K562 (cell line): ENCODE results near the gene FAM193A. TPM values are rescaled to one million over a fixed set of nuclear protein-coding genes. Genes with fewer than 3 reads are reported as not detected.
A peak's percentile ranks its signal among the peaks of the same experiment; 100 is the strongest.
"Not testable (repeated sequence)": the region's sequence is repeated elsewhere in the genome, so short reads cannot be mapped to it uniquely, and the experiment has no call there.

Experiments
- ATAC-seq: fragments of 200-7000 bp; cut with Tn5 transposase; 3 replicates; pipeline ENCODE4 v1.9.1; 2020; ENCODE audit warnings: moderate library complexity
- BruUV-seq: library from RNA; stranded (reverse); fragments of 400-500 nt; replicated peaks from 2 replicates; lab custom pipeline; 2021; lab: Mats Ljungman, UMichigan
- CTCF ChIA-PET: fragments of 300-600 bp; formaldehyde crosslinking; extraction: SDS; loops from one replicate; lab custom pipeline; 2021; ENCODE audit warnings: low intra/inter-chr PET ratio; lab: Yijun Ruan, JAX
- POLR2A ChIA-PET: fragments of 300-600, 350-650 bp; sonication (Branson Sonifier 250); formaldehyde crosslinking; extraction: SDS; loops from one replicate; lab custom pipeline; 2021; ENCODE audit warnings: antibody characterized with exemption, inconsistent platforms; lab: Yijun Ruan, JAX
- DNase-seq, 4 experiments: peaks; one replicate each; pipeline versions ENCODE4 v3.0.0 to v3.0.0-alpha.2; 2011 to 2018; ENCODE audit warnings: low spot score in 3 of 4, mixed read lengths in 3 of 4; ENCODE audit errors: extremely low read depth in 1 of 4
- FAIRE-seq: peaks from 2 replicates; lab custom pipeline; 2011; peaks lifted over from hg19 to GRCh38; lab: Jason Lieb, UNC
- H2AFZ ChIP-seq: 2 replicates; pipeline ENCODE4 v1.6.0; 2011; ENCODE audit warnings: low read depth, low read length, control low read depth, inconsistent platforms
- H3K27ac ChIP-seq: fragments of 200-600 bp; 3 replicates; pipeline ENCODE4 v1.8.0; 2011; ENCODE audit warnings: low read depth, mild to moderate bottlenecking, control low read depth, inconsistent platforms, low read length, moderate library complexity, mixed read lengths; ENCODE audit errors: extremely low read depth
- H3K27me3 ChIP-seq, 2 experiments: fragments of 300-600 bp in 1 of 2; 2 replicates in 1 of 2; 3 replicates in 1 of 2; pipeline versions ENCODE4 v1.6.0 to v1.8.0; 2011; ENCODE audit warnings: inconsistent platforms in 2 of 2, low read length in 2 of 2, mild to moderate bottlenecking in 1 of 2, mixed read lengths in 1 of 2, moderate library complexity in 1 of 2; ENCODE audit not compliant: control insufficient read depth in 2 of 2, insufficient read depth in 2 of 2
- H3K36me3 ChIP-seq: fragments of 300-600 bp; 3 replicates; pipeline ENCODE4 v1.8.0; 2011; ENCODE audit warnings: mild to moderate bottlenecking, low read length, inconsistent platforms; ENCODE audit not compliant: control insufficient read depth, insufficient read depth
- H3K4me1 ChIP-seq, 2 experiments: fragments of 200-600 bp in 1 of 2; replicated peaks in 1 of 2; 2 replicates in 1 of 2; 3 replicates in 1 of 2; pipeline versions ENCODE4 v1.5.1 to v1.8.0; 2011; ENCODE audit warnings: inconsistent platforms in 2 of 2, low read length in 2 of 2, mild to moderate bottlenecking in 1 of 2, mixed read lengths in 1 of 2, moderate library complexity in 1 of 2; ENCODE audit not compliant: control insufficient read depth in 2 of 2, insufficient read depth in 2 of 2
- H3K4me2 ChIP-seq: 2 replicates; pipeline ENCODE4 v1.6.1; 2011; ENCODE audit warnings: low read length, control low read depth, inconsistent platforms, mixed read lengths; ENCODE audit not compliant: insufficient read depth
- H3K4me3 ChIP-seq: fragments of 200-600 bp; sonication (generic), shearing (Covaris generic); 2 replicates; pipeline ENCODE4 v1.5.1; 2016; ENCODE audit warnings: control low read depth, inconsistent platforms
- H3K79me2 ChIP-seq: fragments of 200-600 bp; 3 replicates; pipeline ENCODE4 v1.8.0; 2011; ENCODE audit warnings: low read length, inconsistent platforms; ENCODE audit not compliant: control insufficient read depth, insufficient read depth
- H3K9ac ChIP-seq, 2 experiments: 2 replicates each; pipeline versions ENCODE4 v1.6.0 to v1.6.1; 2011; ENCODE audit warnings: low read depth in 2 of 2, low read length in 2 of 2, control low read depth in 1 of 2, inconsistent platforms in 1 of 2, mild to moderate bottlenecking in 1 of 2, mixed read lengths in 1 of 2; ENCODE audit not compliant: insufficient read depth in 1 of 2
- H3K9me1 ChIP-seq: one replicate; pipeline ENCODE4 v1.6.0; 2011; ENCODE audit warnings: inconsistent platforms, mild to moderate bottlenecking, low read length, moderate library complexity; ENCODE audit not compliant: control insufficient read depth, insufficient read depth
- H3K9me3 ChIP-seq: replicated peaks from 2 replicates; pipeline ENCODE4 v1.5.1; 2011; ENCODE audit warnings: low read depth, low read length, inconsistent platforms; ENCODE audit not compliant: control insufficient read depth, insufficient read depth
- H4K20me1 ChIP-seq: replicated peaks from 2 replicates; pipeline ENCODE4 v1.6.1; 2011; ENCODE audit warnings: low read length, inconsistent platforms, mixed read lengths; ENCODE audit not compliant: control insufficient read depth, insufficient read depth
- BCOR ChIP-seq: fragments of 450-650 bp; IDR thresholded peaks from 2 replicates; pipeline ENCODE4 v1.6.1; 2016
- FIP1L1 ChIP-seq: fragments of 200-400 bp; formaldehyde crosslinking; IDR thresholded peaks from 2 replicates; pipeline ENCODE4 v1.6.1; 2018; ENCODE audit warnings: mild to moderate bottlenecking, low read depth, low read length; ENCODE audit not compliant: poor library complexity, severe bottlenecking
- KDM1A ChIP-seq, 2 experiments: fragments of 450-650 bp; IDR thresholded peaks; 2 replicates each; pipeline ENCODE4 v1.6.1; 2016; ENCODE audit warnings: mild to moderate bottlenecking in 2 of 2
- RBM25 ChIP-seq: fragments of 200-400 bp; formaldehyde crosslinking; IDR thresholded peaks from 2 replicates; pipeline ENCODE4 v1.6.1; 2018; ENCODE audit warnings: low read length, low read depth, moderate library complexity; ENCODE audit not compliant: severe bottlenecking
- ZNF121 ChIP-seq: sonication (generic); formaldehyde crosslinking; conservative IDR thresholded peaks from 2 replicates; pipeline ENCODE4 v1.8.0; 2022; ENCODE audit warnings: missing genetic modification reagents
- WGBS: fragments of 100-300 bp; shearing (Covaris generic); methylation state at CpG from one replicate; pipeline ENCODE4 v1.1.6; 2016; ENCODE audit warnings: low coverage, mixed read lengths; ENCODE audit not compliant: insufficient coverage; ENCODE audit errors: missing lambda C conversion rate; 5-methylcytosine and 5-hydroxymethylcytosine counted together
- in situ Hi-C: fragments of 300-500 bp; cut with MboI; formaldehyde crosslinking; loops from 4 replicates; pipeline ENCODE4 v1.15.0; 2018; ENCODE audit warnings: inconsistent platforms, mixed read lengths
- intact Hi-C: fragments of 100-400 bp; cut with micrococcal nuclease; formaldehyde crosslinking; loops from 2 replicates; pipeline ENCODE4 v1.14.2; 2022
- polyA plus RNA-seq, 8 experiments: library from polyadenylated mRNA; depleted of rRNA in 4 of 8; stranded (reverse) in 5 of 8; unstranded in 3 of 8; fragments of >200 nt; fragmentation: Nextera tagmentation in 2 of 8; fragmentation: Illumina TruSeq in 1 of 8; extraction: Ambion mirVana in 2 of 8; extraction: Trizol in 1 of 8; gene quantifications; 2 replicates each; pipeline versions ENCODE4 v1.2.1 to v1.2.3, GENCODE V29; 2011 to 2014; ENCODE audit warnings: inconsistent platforms in 1 of 8, missing spikeins in 1 of 8
- total RNA-seq, 7 experiments: library from RNA; depleted of rRNA in 6 of 7; stranded (reverse); fragments of >200 nt in 6 of 7; fragmentation: Illumina TruSeq in 2 of 7; extraction: Trizol in 2 of 7; gene quantifications; 2 replicates each; pipeline versions ENCODE4 v1.2.1 to v1.2.3, GENCODE V29; 2011 to 2021; ENCODE audit warnings: low replicate concordance in 1 of 7

Gene FAM193A
- total and polyA plus RNA-seq, 9 of the 15 experiments (the other 6 are each of a cell fraction or from before 2014, with no cell fraction given): 0.46 to 24.6 (median 9.6) TPM

GRCh38 chr4:2546961-2547691, 10.7 kb downstream of the FAM193A start:
- H3K9ac ChIP-seq, in situ Hi-C loops, DNase-seq, H3K36me3 ChIP-seq, FAIRE-seq, H3K4me3 ChIP-seq, BruUV-seq, ATAC-seq, H3K4me2 ChIP-seq, H3K9me3 ChIP-seq, H4K20me1 ChIP-seq, H3K9me1 ChIP-seq, CTCF ChIA-PET, H3K27ac ChIP-seq, intact Hi-C loops, H3K27me3 ChIP-seq, H2AFZ ChIP-seq, H3K4me1 ChIP-seq: not testable (repeated sequence)
- 96% methylated on average over 16 of the region's 16 CpGs for WGBS
- peaks cover 91% of the 10 kb centered on the region for H3K79me2 ChIP-seq
- POLR2A ChIA-PET: interaction anchor here (0.6 to 0.7 kb wide), 3 partner anchors 24 to 179 kb away, joined by 3 read pairs; no protein-coding TSS in a partner anchor
- peak; percentile 20; the same call in 1 of the 2 replicates for TF ChIP-seq BCOR
- TF ChIP-seq ZNF121: peak; percentile 89
- TF ChIP-seq RBM25: peak; percentile 24

GRCh38 chr4:2551118-2551517, 14.7 kb downstream of the FAM193A start:
- in situ Hi-C loops (no loop called here), intact Hi-C loops (no loop called here)
- Histone ChIP-seq H3K27me3 (no peaks in the 10 kb centered on the region), H3K9me3 (0 out of 2 replicates have a peak, but pooled peaks cover 2% of the 10 kb centered on the region), H3K4me2 (no peak overlapping the region), H4K20me1 (no peaks in the 10 kb centered on the region; the same call in 1 of the 2 replicates), H2AFZ (no peak overlapping the region), H3K36me3 (peaks cover 2% of the 10 kb centered on the region; the same call in 1 of the 3 replicates), H3K79me2 (peaks cover 92% of the 10 kb centered on the region), H3K27ac (no peak overlapping the region), H3K4me1 (no peaks in the 10 kb centered on the region; a peak in 2 of 5 replicates), H3K9ac (no peak overlapping the region), H3K9me1 (no peaks in the 10 kb centered on the region), H3K4me3 (no peak overlapping the region)
- POLR2A ChIA-PET: interaction anchor here (0.6 to 1.2 kb wide), 3 partner anchors 10 to 279 kb away, joined by 3 to 4 read pairs (median 3); no protein-coding TSS in a partner anchor
- DNase-seq (no peak), FAIRE-seq (no peak), ATAC-seq (no peak)
- TF ChIP-seq KDM1A (IDR thresholded peaks at IDR 0.05) (peak; percentile 53 to 55; a peak in 3 of 4 replicates), FIP1L1 (no peak)
- CTCF ChIA-PET: no interaction called here
- no TSS peak for BruUV-seq
